Fibroblast of lung (primary cell): Measurements from ENCODE around the gene MBD6.

Source experiments
- EZH2 ChIP-seq: IDR thresholded peaks from 2 replicates; pipeline ENCODE4 v1.5.1; 2012; ENCODE audit warnings: low read length, control low read depth, mild to moderate bottlenecking; ENCODE audit errors: missing control alignments
- TF ChIP-seq, protein P1 (sequence below), 2 donors: IDR thresholded peaks in 1 of 2; conservative IDR thresholded peaks in 1 of 2; 1 replicate in 1 of 2; 2 replicates in 1 of 2; pipeline ENCODE4 v1.5.1; 2011 to 2012; ENCODE audit warnings: low read length in 2 of 2, control low read depth in 1 of 2, inconsistent platforms in 1 of 2, low read depth in 1 of 2, mild to moderate bottlenecking in 1 of 2

DNA sequence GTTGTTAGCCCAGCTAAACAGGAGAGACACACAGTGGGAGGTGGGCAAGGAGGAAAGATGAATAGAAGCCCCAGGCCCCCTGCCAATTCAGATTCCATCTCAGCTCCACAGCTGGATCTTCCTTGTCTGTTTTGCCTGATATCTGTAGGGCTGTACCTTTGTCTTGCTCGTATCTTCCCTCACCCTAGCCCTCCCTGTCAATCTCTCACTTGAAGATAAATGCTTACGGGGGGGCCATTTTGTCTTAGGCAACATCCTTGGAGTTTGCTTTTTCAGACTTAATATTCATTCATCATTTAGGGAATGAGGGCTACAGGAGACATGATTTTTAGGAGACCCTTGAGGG lies 29.7 kb downstream of the MBD6 start:
- TF ChIP-seq, protein P1, sequence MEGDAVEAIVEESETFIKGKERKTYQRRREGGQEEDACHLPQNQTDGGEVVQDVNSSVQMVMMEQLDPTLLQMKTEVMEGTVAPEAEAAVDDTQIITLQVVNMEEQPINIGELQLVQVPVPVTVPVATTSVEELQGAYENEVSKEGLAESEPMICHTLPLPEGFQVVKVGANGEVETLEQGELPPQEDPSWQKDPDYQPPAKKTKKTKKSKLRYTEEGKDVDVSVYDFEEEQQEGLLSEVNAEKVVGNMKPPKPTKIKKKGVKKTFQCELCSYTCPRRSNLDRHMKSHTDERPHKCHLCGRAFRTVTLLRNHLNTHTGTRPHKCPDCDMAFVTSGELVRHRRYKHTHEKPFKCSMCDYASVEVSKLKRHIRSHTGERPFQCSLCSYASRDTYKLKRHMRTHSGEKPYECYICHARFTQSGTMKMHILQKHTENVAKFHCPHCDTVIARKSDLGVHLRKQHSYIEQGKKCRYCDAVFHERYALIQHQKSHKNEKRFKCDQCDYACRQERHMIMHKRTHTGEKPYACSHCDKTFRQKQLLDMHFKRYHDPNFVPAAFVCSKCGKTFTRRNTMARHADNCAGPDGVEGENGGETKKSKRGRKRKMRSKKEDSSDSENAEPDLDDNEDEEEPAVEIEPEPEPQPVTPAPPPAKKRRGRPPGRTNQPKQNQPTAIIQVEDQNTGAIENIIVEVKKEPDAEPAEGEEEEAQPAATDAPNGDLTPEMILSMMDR (conservative IDR thresholded peaks at IDR 0.05 in 1 of 2, IDR thresholded peaks at IDR 0.05 in 1 of 2; ENCODE audit: low read depth in 1 of 2, low read length in 2 of 2) = no peak
- no peak for TF ChIP-seq EZH2
